GM18951 (cell line): ENCODE results near the gene TIMP4.

Experiments
- POLR2A ChIP-seq: IDR thresholded peaks from 4 replicates; pipeline ENCODE4 v1.6.1; 2011; ENCODE audit warnings: mild to moderate bottlenecking; ENCODE audit not compliant: insufficient read length, insufficient read depth; ENCODE audit errors: extremely low read depth
- in situ Hi-C: fragments of 300-500 bp; cut with MboI; formaldehyde crosslinking; loops from one replicate; pipeline ENCODE4 v1.12.0; 2022; ENCODE audit warnings: low sequenced_read_pairs, mixed read lengths, inconsistent platforms; ENCODE audit not compliant: unreplicated experiment

Gene TIMP4

GRCh38 chr3:12158387-12159226 is at the start of gene TIMP4:
TIMP4 (minus strand) TSS chr3:12158912; CDS start chr3:12158840, 72 bp downstream.
- in situ Hi-C loops, result no loop called here
- TF ChIP-seq POLR2A, result no peak

GRCh38 chr3:12205171-12205570 is 46.5 kb upstream of the TIMP4 start:
- TF ChIP-seq POLR2A, result no peak
- in situ Hi-C loops, result no loop called here

- in situ Hi-C loops, result no loop called here
Observed at GRCh38 chr3:12201813-12202212, 43.1 kb upstream of the TIMP4 start.

GRCh38 chr3:12198301-12198700 is 39.6 kb upstream of the TIMP4 start:
- in situ Hi-C loops, result no loop called here

More at GRCh38 chr3:12201813-12202212, 43.1 kb upstream of the TIMP4 start:
- no peak for TF ChIP-seq POLR2A

GRCh38 chr3:12197475-12197874 is 38.8 kb upstream of the TIMP4 start:
- in situ Hi-C loops, result no loop called here
- no peak for TF ChIP-seq POLR2A

More at GRCh38 chr3:12198301-12198700, 39.6 kb upstream of the TIMP4 start:
- TF ChIP-seq POLR2A, result no peak

GRCh38 chr3:12196684-12197083 is 38.0 kb upstream of the TIMP4 start:
- in situ Hi-C loops, result no loop called here
- TF ChIP-seq POLR2A, result no peak

GRCh38 chr3:12195231-12195630 is 36.5 kb upstream of the TIMP4 start:
- in situ Hi-C loops, result no loop called here
- no peak for TF ChIP-seq POLR2A

GRCh38 chr3:12194669-12195161 is 36.0 kb upstream of the TIMP4 start:
- TF ChIP-seq POLR2A, result no peak
- in situ Hi-C loops, result no loop called here

GRCh38 chr3:12194209-12194608 is 35.5 kb upstream of the TIMP4 start:
- no peak for TF ChIP-seq POLR2A
- in situ Hi-C loops, result no loop called here

- in situ Hi-C loops, result no loop called here
Observed at GRCh38 chr3:12193485-12194165, 34.9 kb upstream of the TIMP4 start.

GRCh38 chr3:12192655-12193484 is 34.2 kb upstream of the TIMP4 start:
- no peak for TF ChIP-seq POLR2A
- in situ Hi-C loops, result no loop called here

More at GRCh38 chr3:12193485-12194165, 34.9 kb upstream of the TIMP4 start:
- TF ChIP-seq POLR2A, result no peak

GRCh38 chr3:12192173-12192572 is 33.5 kb upstream of the TIMP4 start:
- no peak for TF ChIP-seq POLR2A
- in situ Hi-C loops, result no loop called here

- in situ Hi-C loops, result no loop called here
- TF ChIP-seq POLR2A, result no peak
Observed at GRCh38 chr3:12191559-12191958, 32.8 kb upstream of the TIMP4 start.

- in situ Hi-C loops, result no loop called here
- TF ChIP-seq POLR2A, result no peak
Observed at GRCh38 chr3:12190832-12191231, 32.1 kb upstream of the TIMP4 start.
